ENCODE data around the gene ZFP36L1.

DNA sequence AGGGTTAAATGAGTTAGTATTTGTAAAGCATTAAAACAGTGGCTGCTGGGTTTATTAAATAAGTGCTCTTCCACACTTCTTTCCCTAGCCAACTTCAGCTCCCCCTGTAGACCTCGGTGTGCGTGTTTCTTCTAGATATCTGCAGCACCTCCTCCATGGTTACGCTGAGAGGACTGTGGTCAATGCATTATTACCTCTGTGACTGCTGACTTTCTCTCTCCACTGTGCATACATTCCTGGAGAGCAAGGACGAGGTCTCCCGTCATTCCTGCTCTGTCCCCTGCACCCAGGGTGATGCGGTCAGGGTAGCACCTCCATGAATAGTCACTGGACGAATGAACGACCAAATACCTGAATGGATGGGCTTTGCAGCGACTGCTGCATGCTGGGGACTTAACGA is 44.6 kb downstream of the ZFP36L1 start:
- TF ChIP-seq CTCF (IDR thresholded peaks at IDR 0.05 in 2 of 3, conservative IDR thresholded peaks at IDR 0.05 in 1 of 3; ENCODE audit: borderline replicate concordance in 1 of 3, insufficient read depth in 1 of 3, low read depth in 2 of 3, low read length in 2 of 3): no peak
- TF ChIP-seq, protein P1, sequence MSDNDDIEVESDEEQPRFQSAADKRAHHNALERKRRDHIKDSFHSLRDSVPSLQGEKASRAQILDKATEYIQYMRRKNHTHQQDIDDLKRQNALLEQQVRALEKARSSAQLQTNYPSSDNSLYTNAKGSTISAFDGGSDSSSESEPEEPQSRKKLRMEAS (IDR thresholded peaks at IDR 0.05): no peak
- no peak for TF ChIP-seq SIN3A (IDR thresholded peaks at IDR 0.05; ENCODE audit: low read depth)
- TF ChIP-seq POLR2A (IDR thresholded peaks at IDR 0.05; ENCODE audit: borderline replicate concordance, extremely low read depth, insufficient read depth, insufficient read length): no peak
- no peak for TF ChIP-seq ATF3 (IDR thresholded peaks at IDR 0.05)
- no peak for TF ChIP-seq CEBPB (IDR thresholded peaks at IDR 0.05; ENCODE audit: low read depth)
- no peak for TF ChIP-seq POLR2AphosphoS5 (IDR thresholded peaks at IDR 0.05; ENCODE audit: low read depth, low read length)
- TF ChIP-seq ZBTB33 (IDR thresholded peaks at IDR 0.05; ENCODE audit: extremely low read depth, insufficient replicate concordance, low read length): no peak
- no peak for TF ChIP-seq ZFX (IDR thresholded peaks at IDR 0.05)
- no peak for TF ChIP-seq EZH2phosphoT487 (IDR thresholded peaks at IDR 0.05; ENCODE audit: borderline replicate concordance)
- no peak for TF ChIP-seq FOSL1 (IDR thresholded peaks at IDR 0.05; ENCODE audit: low read depth)
